GM19467 (cell line): ENCODE measurements around the gene STPG3.

ENCODE experiments used
- ATAC-seq: cut with Tn5 transposase; IDR thresholded peaks from one replicate; pipeline ENCODE4 v1.9.1; 2021; ENCODE audit warnings: mild to moderate bottlenecking, moderate library complexity; ENCODE audit not compliant: unreplicated experiment

Gene STPG3

DNA sequence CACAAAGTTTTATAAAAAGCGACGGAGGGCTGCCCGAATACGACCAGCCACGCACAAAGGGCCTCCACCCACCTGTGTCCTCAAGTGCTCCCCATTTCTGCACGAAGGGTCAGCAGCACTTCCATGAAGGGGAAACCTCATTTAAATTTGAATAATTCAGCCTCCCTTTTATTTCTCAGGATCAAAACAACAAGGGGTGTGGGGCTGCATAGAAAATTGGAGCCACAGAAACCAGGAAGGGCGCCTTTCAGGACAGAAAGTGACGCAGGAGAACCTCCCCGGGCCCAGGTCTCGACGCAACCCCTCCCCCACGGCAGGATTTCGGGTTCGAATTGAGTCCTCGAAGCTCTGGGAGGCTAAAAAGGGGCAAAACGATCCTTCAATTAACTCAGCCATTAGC lies 48.9 kb downstream of the STPG3 start:
- no peak for ATAC-seq

DNA sequence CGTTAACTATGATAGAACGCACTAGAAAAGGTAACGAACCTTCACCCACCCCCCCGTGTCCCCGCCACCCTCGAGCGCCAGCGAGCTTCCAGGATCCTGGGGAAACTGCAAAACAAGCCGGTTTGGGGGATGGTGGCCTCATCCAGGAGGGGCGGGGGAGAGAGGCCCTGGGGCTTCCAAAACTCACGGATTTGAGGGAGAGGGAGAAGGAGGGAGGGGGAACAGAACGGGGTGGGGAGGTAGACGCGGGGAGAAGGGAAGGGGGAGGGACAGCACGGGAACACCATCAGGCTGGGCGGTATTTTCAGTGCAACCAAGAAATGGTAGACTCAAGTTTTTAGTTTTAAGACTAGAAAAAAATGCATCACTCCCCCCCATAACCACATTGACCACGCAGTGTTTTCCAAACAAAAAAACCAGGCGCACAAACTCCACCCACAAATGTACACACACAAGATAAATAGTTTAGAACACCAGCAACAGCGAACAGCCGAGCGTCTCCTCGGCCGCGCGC lies 49.5 kb downstream of the STPG3 start:
- no peak for ATAC-seq

DNA sequence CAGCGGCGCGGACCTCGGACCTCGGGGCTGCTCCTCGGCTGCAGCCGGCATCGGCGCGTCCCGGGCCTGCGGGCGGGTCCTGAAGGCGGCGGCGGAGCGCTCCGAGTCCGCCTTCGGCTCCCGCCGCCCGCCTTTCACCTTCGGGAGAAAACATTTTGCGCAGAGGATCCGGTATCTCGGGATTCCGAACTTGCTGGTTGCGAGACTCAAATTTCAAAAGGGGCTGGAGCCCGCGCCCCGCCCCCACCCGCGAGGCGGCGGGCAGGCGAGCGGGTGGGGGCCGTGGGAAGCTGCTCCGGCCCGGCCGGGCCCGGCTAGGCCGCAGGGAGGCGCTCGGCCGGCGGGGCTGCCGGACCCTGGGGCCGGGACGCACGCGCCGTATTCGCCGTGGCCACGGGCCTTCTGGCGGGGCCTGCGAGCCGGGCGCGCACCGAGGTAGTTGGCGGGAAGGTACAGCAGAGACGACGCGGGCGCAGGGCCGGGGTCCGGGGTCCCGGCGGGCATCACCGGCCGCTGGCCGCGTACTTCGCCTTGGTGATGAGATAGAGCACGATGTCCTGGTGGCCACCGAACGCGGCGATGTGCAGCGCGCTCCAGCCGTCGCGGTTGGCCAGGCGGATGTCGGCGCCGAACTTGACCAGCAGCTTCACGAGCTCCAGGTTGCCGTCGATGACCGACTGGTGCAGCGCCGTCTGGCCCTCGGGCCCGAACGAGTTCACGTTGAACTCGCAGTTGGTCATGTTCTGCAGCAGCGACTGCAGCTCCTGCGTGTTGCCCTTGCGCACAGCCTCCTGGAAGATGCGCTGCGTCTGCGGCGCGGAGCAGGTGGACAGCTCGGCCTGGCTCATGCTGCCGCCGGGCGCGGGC lies 50.2 kb downstream of the STPG3 start:
- ATAC-seq: no peak

DNA sequence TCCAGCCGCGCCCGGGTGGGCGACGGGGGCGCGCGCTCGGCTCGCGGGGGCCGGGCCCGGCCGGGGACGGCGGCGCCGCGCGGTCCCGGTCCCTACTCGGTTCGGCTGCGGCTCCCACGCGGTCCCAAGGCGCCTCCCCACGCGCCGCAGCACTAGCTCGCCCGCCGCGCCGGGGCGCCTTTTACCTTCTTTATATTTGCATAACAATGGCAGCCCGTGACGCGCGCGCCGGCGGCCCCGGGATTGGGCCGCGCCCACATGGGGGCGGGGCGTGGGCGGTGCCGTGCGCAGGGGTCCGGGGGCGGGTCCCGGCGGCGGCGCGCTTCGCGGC lies 51.0 kb downstream of the STPG3 start, which contains the start of gene NRARP:
Gene NRARP, minus strand, starts transcription at position 154 of the 331 bp plus-strand sequence. CDS start 343 bp downstream, outside the sequence.
- peak; percentile 66 for ATAC-seq

DNA sequence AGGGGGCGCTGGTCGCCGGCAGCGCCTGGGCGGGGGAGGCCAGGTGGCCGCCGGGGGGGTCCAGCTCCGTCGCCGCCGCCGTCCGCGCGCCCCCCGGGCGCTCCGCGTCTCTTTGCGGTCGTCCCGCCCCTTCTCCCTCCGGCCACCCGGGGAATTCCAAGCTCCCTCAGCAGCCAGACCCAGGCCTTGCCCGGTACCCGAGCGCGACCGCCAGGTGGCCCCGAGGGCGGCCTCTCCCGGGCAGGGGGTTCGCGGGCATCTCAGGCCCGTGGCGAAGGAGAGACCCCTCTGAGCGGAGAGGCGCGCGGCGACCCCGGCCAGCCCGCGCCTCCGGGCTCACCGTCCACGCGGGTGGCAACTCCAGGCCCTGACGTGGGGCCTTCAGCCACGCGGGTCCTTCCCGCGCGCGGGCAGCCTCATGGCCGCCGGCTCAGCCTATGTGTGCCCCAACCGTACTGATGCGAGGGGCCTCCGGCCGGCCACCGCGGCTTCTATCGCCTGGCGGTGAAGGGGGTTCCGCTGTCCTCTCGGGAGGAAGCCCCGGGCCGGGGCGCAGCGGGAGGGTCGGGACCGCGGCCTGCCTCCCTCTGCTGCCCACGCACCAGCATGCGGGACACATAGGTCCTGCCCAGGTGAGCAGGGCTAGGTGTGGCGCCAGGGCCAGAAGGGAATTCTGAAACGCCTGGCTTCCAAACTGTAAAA lies 51.5 kb downstream of the STPG3 start:
- peak; percentile 39 for ATAC-seq
